ENCODE data around the gene ANO10. TPM values are rescaled to one million over a fixed set of nuclear protein-coding genes. Genes with fewer than 3 reads are reported as not detected.
"Not testable (repeated sequence)": the region's sequence is repeated elsewhere in the genome, so short reads cannot be mapped to it uniquely, and the experiment has no call there.

Gene ANO10
- polyA plus RNA-seq, 1 donor from 2014 or later: 5.8 TPM

DNA sequence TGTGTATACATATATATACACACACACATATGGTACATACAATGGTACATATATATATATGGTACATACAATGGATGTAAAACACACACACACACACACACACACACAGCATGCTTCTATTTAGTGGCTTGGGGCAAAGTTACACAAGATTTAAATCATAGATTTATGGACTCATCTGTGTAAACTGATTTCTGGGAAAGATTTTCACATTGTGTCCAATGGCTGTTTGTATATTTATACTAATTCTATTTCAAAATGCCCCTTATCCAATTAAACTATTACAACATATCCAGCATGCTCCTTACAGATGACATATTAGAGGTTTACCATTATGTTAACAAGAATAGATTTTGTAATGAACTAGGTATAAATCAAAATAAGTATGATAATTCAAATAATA lies 94.9 kb downstream of the ANO10 start:
- Mint-ChIP-seq H3K27me3 (no peaks in the 10 kb centered on the region), H3K9me3 (peaks cover 0 to 13% (median 4%) of the 10 kb centered on the region in 3 donors), H3K4me1 (no peaks in the 10 kb centered on the region), H3K4me3 (no peak overlapping the region), H3K36me3 (peaks cover 4% of the 10 kb centered on the region), H3K27ac (no peak overlapping the region)

GRCh38 chr3:43525941-43526607 lies 95.7 kb downstream of the ANO10 start:
- no peak overlapping the region for H3K4me3 Mint-ChIP-seq
- H3K27ac Mint-ChIP-seq: no peak overlapping the region
- H3K36me3 Mint-ChIP-seq: peaks cover 4% of the 10 kb centered on the region
- peaks cover 0 to 16% (median 4%) of the 10 kb centered on the region in 3 donors for H3K9me3 Mint-ChIP-seq
- peaks cover 0 to 5% (median 0%) of the 10 kb centered on the region in 3 donors for H3K4me1 Mint-ChIP-seq
- no peaks in the 10 kb centered on the region for H3K27me3 Mint-ChIP-seq

GRCh38 chr3:43525386-43525785 lies 96.4 kb downstream of the ANO10 start:
- H3K4me1 Mint-ChIP-seq: peaks cover 0 to 5% (median 0%) of the 10 kb centered on the region in 3 donors
- H3K36me3 Mint-ChIP-seq: peaks cover 4% of the 10 kb centered on the region
- no peaks in the 10 kb centered on the region for H3K27me3 Mint-ChIP-seq
- H3K9me3 Mint-ChIP-seq: peaks cover 0 to 17% (median 4%) of the 10 kb centered on the region in 3 donors
- no peak overlapping the region for H3K4me3 Mint-ChIP-seq
- H3K27ac Mint-ChIP-seq: no peak overlapping the region

GRCh38 chr3:43523454-43524053 lies 98.3 kb downstream of the ANO10 start:
- H3K36me3 Mint-ChIP-seq: peaks cover 4% of the 10 kb centered on the region
- no peak overlapping the region for H3K4me3 Mint-ChIP-seq
- H3K27ac Mint-ChIP-seq: no peak overlapping the region
- peaks cover 5 to 26% (median 15%) of the 10 kb centered on the region in 3 donors for H3K9me3 Mint-ChIP-seq
- no peaks in the 10 kb centered on the region for H3K27me3 Mint-ChIP-seq
- peaks cover 0 to 5% (median 0%) of the 10 kb centered on the region in 3 donors for H3K4me1 Mint-ChIP-seq

GRCh38 chr3:43522727-43523362 lies 99.0 kb downstream of the ANO10 start:
- Mint-ChIP-seq H3K4me1 (peaks cover 0 to 5% (median 0%) of the 10 kb centered on the region in 3 donors), H3K9me3 (peaks cover 6 to 25% (median 15%) of the 10 kb centered on the region in 3 donors), H3K36me3 (peaks cover 3% of the 10 kb centered on the region), H3K27me3 (no peaks in the 10 kb centered on the region), H3K27ac (peak overlapping the region in 1 of 3 donors; percentile 14), H3K4me3 (no peak overlapping the region)

DNA sequence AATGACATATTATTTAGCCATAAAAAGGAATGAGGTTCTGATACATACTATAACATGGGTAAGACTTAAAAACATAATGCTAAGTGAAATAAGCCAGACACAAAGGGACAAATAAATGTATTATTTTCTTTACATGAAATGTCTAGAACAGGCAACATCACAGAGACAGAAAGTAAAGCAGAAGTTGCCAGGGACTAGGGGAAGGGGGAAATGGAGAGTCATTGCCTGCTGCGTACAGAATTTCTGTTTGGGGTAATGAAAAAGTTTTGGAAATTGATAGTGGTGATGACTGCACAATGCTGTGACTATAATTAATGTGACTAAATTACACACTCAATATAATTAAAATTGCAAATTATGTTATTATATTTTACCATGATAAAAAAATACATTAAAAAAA lies 99.9 kb downstream of the ANO10 start:
- H3K36me3 Mint-ChIP-seq: no peaks in the 10 kb centered on the region
- peaks cover 0 to 5% (median 0%) of the 10 kb centered on the region in 3 donors for H3K4me1 Mint-ChIP-seq
- H3K4me3 Mint-ChIP-seq: no peak overlapping the region
- H3K27ac Mint-ChIP-seq: no peak overlapping the region
- peaks cover 6 to 25% (median 11%) of the 10 kb centered on the region in 3 donors for H3K9me3 Mint-ChIP-seq
- no peaks in the 10 kb centered on the region for H3K27me3 Mint-ChIP-seq

DNA sequence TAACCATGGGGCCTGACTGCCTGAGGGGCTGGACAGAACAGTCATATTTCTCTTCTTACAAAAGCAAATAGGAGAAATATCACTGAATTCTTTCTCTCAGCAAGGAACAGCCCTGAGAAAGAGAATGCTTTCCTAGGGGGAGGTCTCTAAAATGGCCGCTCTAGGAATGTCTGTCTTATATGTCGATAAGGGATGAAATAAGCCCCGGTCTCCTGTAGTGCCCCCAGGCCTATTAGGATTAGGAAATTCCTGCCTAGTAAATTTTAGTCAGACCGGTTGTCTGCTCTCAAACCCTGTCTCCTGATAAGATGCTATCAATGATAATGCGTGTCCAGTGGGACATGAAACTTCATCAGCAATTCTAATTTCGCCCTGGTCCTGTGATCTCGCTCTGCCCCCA lies 103.3 kb downstream of the ANO10 start:
- H3K27ac Mint-ChIP-seq, H3K4me1 Mint-ChIP-seq, H3K27me3 Mint-ChIP-seq, H3K36me3 Mint-ChIP-seq, H3K4me3 Mint-ChIP-seq: not testable (repeated sequence)
- H3K9me3 Mint-ChIP-seq: peaks cover 6 to 29% (median 11%) of the 10 kb centered on the region in 3 donors

- H3K9me3 Mint-ChIP-seq: peaks cover 6 to 26% (median 11%) of the 10 kb centered on the region in 3 donors
- H3K4me3 Mint-ChIP-seq: no peak overlapping the region
- no peaks in the 10 kb centered on the region for H3K4me1 Mint-ChIP-seq
- H3K27ac Mint-ChIP-seq: no peak overlapping the region
- H3K27me3 Mint-ChIP-seq: no peaks in the 10 kb centered on the region
- H3K36me3 Mint-ChIP-seq: peaks cover 4% of the 10 kb centered on the region
Observed at GRCh38 chr3:43515970-43516635, 105.7 kb downstream of the ANO10 start.

DNA sequence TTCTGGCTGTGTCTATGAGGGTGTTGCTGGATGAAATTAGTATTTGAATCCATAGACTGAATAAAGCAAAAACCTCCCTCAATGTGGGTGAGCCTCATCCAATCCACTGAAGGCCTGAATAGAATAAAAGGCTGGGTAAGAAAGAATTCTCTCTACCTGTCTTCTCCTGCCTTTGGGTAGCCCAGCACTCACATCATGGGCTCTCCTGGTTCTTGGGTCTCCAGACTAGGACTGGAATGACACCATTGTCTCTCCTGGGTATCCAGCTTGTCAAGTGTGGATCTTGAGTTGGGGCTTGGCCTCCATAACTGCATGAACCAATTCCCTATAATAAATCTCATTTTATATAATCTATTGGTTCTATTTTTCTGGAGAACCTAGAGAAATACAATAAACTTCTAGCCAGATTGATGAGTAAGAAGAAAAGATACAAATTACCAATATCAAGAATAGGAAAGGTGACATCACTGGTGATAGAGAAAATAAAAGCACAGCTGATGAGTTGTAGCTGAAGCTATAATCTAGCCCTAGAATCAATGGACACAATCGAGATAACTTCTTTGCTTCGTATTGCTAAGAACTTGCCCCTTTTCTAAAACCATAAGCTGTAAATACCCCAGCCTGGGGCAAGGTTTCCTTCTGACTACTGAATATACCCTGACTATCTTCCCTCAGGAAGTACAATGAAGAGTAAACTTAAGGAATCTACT lies 106.4 kb downstream of the ANO10 start:
- Mint-ChIP-seq H3K4me1 (no peaks in the 10 kb centered on the region), H3K4me3 (no peak overlapping the region), H3K9me3 (peaks cover 6 to 24% (median 11%) of the 10 kb centered on the region in 3 donors), H3K27ac (no peak overlapping the region), H3K36me3 (peaks cover 4% of the 10 kb centered on the region), H3K27me3 (no peaks in the 10 kb centered on the region)

- H3K36me3 Mint-ChIP-seq: peaks cover 4% of the 10 kb centered on the region
- H3K4me1 Mint-ChIP-seq: no peaks in the 10 kb centered on the region
- no peak overlapping the region for H3K4me3 Mint-ChIP-seq
- H3K27ac Mint-ChIP-seq: no peak overlapping the region
- H3K27me3 Mint-ChIP-seq: no peaks in the 10 kb centered on the region
- H3K9me3 Mint-ChIP-seq: peaks cover 0 to 9% (median 1%) of the 10 kb centered on the region in 3 donors
Observed at GRCh38 chr3:43512754-43513404, 108.9 kb downstream of the ANO10 start.

DNA sequence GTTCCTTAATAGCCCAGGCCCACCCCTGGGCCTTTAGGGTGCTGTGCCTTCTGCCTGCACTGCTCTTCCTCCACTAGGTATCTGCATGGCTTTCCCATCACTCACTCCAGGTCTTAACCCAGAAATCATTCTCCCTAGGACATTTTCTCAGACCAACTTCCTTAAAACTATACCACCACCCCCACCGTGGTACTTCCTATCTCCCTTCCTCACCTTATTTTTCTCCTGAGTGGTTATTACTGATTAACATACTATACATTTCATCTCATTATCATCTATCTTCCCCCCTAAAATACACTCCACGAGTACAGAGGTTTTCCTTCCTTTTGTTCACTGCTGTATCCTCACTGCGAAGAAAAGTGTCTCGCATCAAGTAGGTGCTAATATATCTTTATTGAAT lies 115.2 kb downstream of the ANO10 start:
- no peaks in the 10 kb centered on the region for H3K27me3 Mint-ChIP-seq
- peaks cover 0 to 1% (median 0%) of the 10 kb centered on the region in 3 donors for H3K9me3 Mint-ChIP-seq
- H3K4me3 Mint-ChIP-seq: no peak overlapping the region
- no peaks in the 10 kb centered on the region for H3K4me1 Mint-ChIP-seq
- no peak overlapping the region for H3K27ac Mint-ChIP-seq
- peaks cover 3% of the 10 kb centered on the region for H3K36me3 Mint-ChIP-seq

GRCh38 chr3:43505351-43505750 lies 116.5 kb downstream of the ANO10 start:
- Mint-ChIP-seq H3K36me3 (peaks cover 3% of the 10 kb centered on the region), H3K4me1 (no peaks in the 10 kb centered on the region), H3K27ac (no peak overlapping the region), H3K27me3 (no peaks in the 10 kb centered on the region), H3K4me3 (no peak overlapping the region), H3K9me3 (peaks cover 0 to 1% (median 0%) of the 10 kb centered on the region in 3 donors)

- Mint-ChIP-seq H3K4me3 (no peak overlapping the region), H3K36me3 (peaks cover 3% of the 10 kb centered on the region), H3K27ac (no peak overlapping the region), H3K4me1 (peaks cover 0 to 4% (median 0%) of the 10 kb centered on the region in 3 donors), H3K27me3 (no peaks in the 10 kb centered on the region), H3K9me3 (no peaks in the 10 kb centered on the region)
Observed at GRCh38 chr3:43503067-43503728, 118.6 kb downstream of the ANO10 start.

DNA sequence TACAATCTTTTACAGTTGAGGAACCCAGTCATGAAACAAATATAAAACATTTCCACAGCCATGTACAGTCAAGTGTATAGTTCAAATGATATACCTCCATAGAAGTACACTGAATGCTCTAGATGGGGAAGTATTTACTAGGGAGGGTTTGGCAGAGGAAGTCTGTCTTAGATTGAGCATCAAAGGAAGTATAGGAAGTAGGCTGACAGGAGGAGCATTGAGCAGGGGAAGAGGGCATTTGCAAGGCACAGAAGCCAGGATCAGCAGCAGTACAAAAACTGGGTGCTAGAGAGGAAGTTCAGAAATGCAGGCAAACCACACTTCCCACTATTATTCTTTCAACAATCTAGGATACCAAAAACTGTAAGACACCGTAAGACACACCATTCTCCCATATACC lies 122.6 kb downstream of the ANO10 start:
- H3K27ac Mint-ChIP-seq: no peak overlapping the region
- peaks cover 0 to 4% (median 0%) of the 10 kb centered on the region in 3 donors for H3K4me1 Mint-ChIP-seq

More for the DNA sequence above, 122.6 kb downstream of the ANO10 start:
- peaks cover 3% of the 10 kb centered on the region for H3K36me3 Mint-ChIP-seq
- H3K9me3 Mint-ChIP-seq: no peaks in the 10 kb centered on the region
- H3K4me3 Mint-ChIP-seq: no peak overlapping the region
- no peaks in the 10 kb centered on the region for H3K27me3 Mint-ChIP-seq
